Hepatocyte (in vitro differentiated cells): Measurements from ENCODE around the gene LTF. TPM values are rescaled to one million over a fixed set of nuclear protein-coding genes. Genes with fewer than 3 reads are reported as not detected.

ENCODE experiments used
- DNase-seq: peaks from one replicate; pipeline ENCODE4 v3.0.0-alpha.2; 2016; ENCODE audit warnings: low spot score
- H2AFZ ChIP-seq: fragments of 200-600 bp; sonication (generic); 2 replicates; pipeline ENCODE4 v1.6.0; 2016; ENCODE audit warnings: antibody characterized with exemption, mild to moderate bottlenecking
- H3K27ac ChIP-seq: fragments of 200-600 bp; sonication (generic); 2 replicates; pipeline ENCODE4 v1.5.1; 2016; ENCODE audit warnings: mild to moderate bottlenecking
- H3K27me3 ChIP-seq: fragments of 200-600 bp; sonication (generic); 2 replicates; pipeline ENCODE4 v1.6.1; 2016
- H3K36me3 ChIP-seq: fragments of 200-600 bp; sonication (generic); replicated peaks from 2 replicates; pipeline ENCODE4 v1.5.1; 2016; ENCODE audit warnings: low read depth; ENCODE audit not compliant: insufficient read depth
- H3K4me1 ChIP-seq: fragments of 200-600 bp; sonication (generic); 2 replicates; pipeline ENCODE4 v1.5.1; 2016; ENCODE audit warnings: mild to moderate bottlenecking, moderate library complexity; ENCODE audit not compliant: insufficient read depth
- H3K4me2 ChIP-seq: fragments of 200-600 bp; sonication (generic); 2 replicates; pipeline ENCODE4 v1.6.0; 2016
- H3K4me3 ChIP-seq: fragments of 200-600 bp; sonication (generic); 2 replicates; pipeline ENCODE4 v1.5.1; 2016; ENCODE audit warnings: mild to moderate bottlenecking
- H3K79me2 ChIP-seq: fragments of 200-600 bp; sonication (generic); 2 replicates; pipeline ENCODE4 v1.6.0; 2017; ENCODE audit warnings: mild to moderate bottlenecking
- H3K9me2 ChIP-seq: fragments of 200-600 bp; sonication (generic); replicated peaks from 2 replicates; pipeline ENCODE4 v1.6.0; 2017; ENCODE audit warnings: mild to moderate bottlenecking; ENCODE audit not compliant: insufficient read depth
- H3K9me3 ChIP-seq: fragments of 200-600 bp; sonication (generic); 2 replicates; pipeline ENCODE4 v1.5.1; 2016; ENCODE audit warnings: low read depth, mild to moderate bottlenecking
- H4K20me1 ChIP-seq: fragments of 200-600 bp; sonication (generic); 2 replicates; pipeline ENCODE4 v1.6.0; 2016; ENCODE audit warnings: mild to moderate bottlenecking; ENCODE audit not compliant: insufficient read depth, poor library complexity, severe bottlenecking
- CTCF ChIP-seq: fragments of 200-600 bp; sonication (generic); IDR thresholded peaks from 2 replicates; pipeline ENCODE4 v1.5.1; 2016; ENCODE audit warnings: antibody characterized with exemption, mild to moderate bottlenecking; ENCODE audit not compliant: poor library complexity
- EZH2 ChIP-seq: fragments of 200-600 bp; sonication (generic); IDR thresholded peaks from 2 replicates; pipeline ENCODE4 v1.6.1; 2016; ENCODE audit warnings: antibody characterized with exemption, mild to moderate bottlenecking, borderline replicate concordance
- EZH2phosphoT487 ChIP-seq: fragments of 200-600 bp; sonication (generic); IDR thresholded peaks from one replicate; pipeline ENCODE4 v1.6.1; 2018; ENCODE audit warnings: antibody characterized with exemption, mild to moderate bottlenecking, low read depth, moderate library complexity; ENCODE audit not compliant: unreplicated experiment, severe bottlenecking
- WGBS: methylation state at CpG from one replicate; pipeline ENCODE4 v1.1.6; 2016; ENCODE audit warnings: low lambda C conversion rate; ENCODE audit errors: missing lambda C conversion rate; 5-methylcytosine and 5-hydroxymethylcytosine counted together
- polyA plus RNA-seq: library from polyadenylated mRNA; unstranded; fragments of >200 nt; fragmentation: Nextera tagmentation; extraction: Ambion mirVana; gene quantifications from 2 replicates; pipeline ENCODE4 v1.2.1, GENCODE V29; 2016
- total RNA-seq: library from RNA; depleted of rRNA; stranded (reverse); fragments of >200 nt; gene quantifications from 2 replicates; pipeline ENCODE4 v1.2.3, GENCODE V29; 2014

LTF gene
- total and polyA plus RNA-seq, 2 experiments from 2014 or later, result 1.8 TPM; not detected in 1

- Histone ChIP-seq H3K36me3 (no peaks in the 10 kb centered on the region), H3K79me2 (no peaks in the 10 kb centered on the region), H2AFZ (no peak overlapping the region), H3K9me3 (no peaks in the 10 kb centered on the region), H4K20me1 (no peaks in the 10 kb centered on the region), H3K27ac (no peak overlapping the region), H3K4me1 (no peaks in the 10 kb centered on the region), H3K4me2 (no peak overlapping the region), H3K27me3 (peaks cover 18% of the 10 kb centered on the region), H3K4me3 (no peak overlapping the region), H3K9me2 (no peaks in the 10 kb centered on the region)
- DNase-seq, result no peak
- TF ChIP-seq EZH2phosphoT487 (no peak), EZH2 (no peak), CTCF (no peak)
- 89% methylated on average over 6 of the region's 6 CpGs for WGBS
Measured at GRCh38 chr3:46398186-46398955, 66.3 kb downstream of the LTF start.

GRCh38 chr3:46397111-46397510 is 67.6 kb downstream of the LTF start:
- no peak overlapping the region for H2AFZ ChIP-seq
- no peaks in the 10 kb centered on the region for H4K20me1 ChIP-seq
- H3K4me1 ChIP-seq, result no peaks in the 10 kb centered on the region
- no peak for TF ChIP-seq EZH2
- no peak for TF ChIP-seq CTCF
- H3K36me3 ChIP-seq, result no peaks in the 10 kb centered on the region
- no peaks in the 10 kb centered on the region for H3K9me3 ChIP-seq
- H3K79me2 ChIP-seq, result no peaks in the 10 kb centered on the region
- no peak overlapping the region for H3K27ac ChIP-seq
- WGBS, result 91% methylated on average over 7 of the region's 7 CpGs
- DNase-seq, result no peak
- H3K4me2 ChIP-seq, result no peak overlapping the region
- H3K9me2 ChIP-seq, result no peaks in the 10 kb centered on the region
- H3K4me3 ChIP-seq, result no peak overlapping the region
- H3K27me3 ChIP-seq, result peaks cover 16% of the 10 kb centered on the region

- no peak for DNase-seq
- Histone ChIP-seq H3K36me3 (no peaks in the 10 kb centered on the region), H3K4me1 (no peaks in the 10 kb centered on the region), H3K9me3 (no peaks in the 10 kb centered on the region), H4K20me1 (no peaks in the 10 kb centered on the region), H3K4me3 (no peak overlapping the region), H3K4me2 (no peak overlapping the region), H3K27me3 (peaks cover 16% of the 10 kb centered on the region), H3K79me2 (no peaks in the 10 kb centered on the region), H3K9me2 (no peaks in the 10 kb centered on the region), H2AFZ (no peak overlapping the region), H3K27ac (no peak overlapping the region)
- TF ChIP-seq CTCF (no peak), EZH2phosphoT487 (no peak), EZH2 (no peak)
- 82% methylated on average over 6 of the region's 6 CpGs for WGBS
Measured at GRCh38 chr3:46395766-46396530, 68.8 kb downstream of the LTF start.
